Testis (tissue), 2 donors: Measurements from ENCODE around the gene TMEM181.
"Not testable (repeated sequence)": the region's sequence is repeated elsewhere in the genome, so short reads cannot be mapped to it uniquely, and the experiment has no call there.

Experiments
- CTCF ChIP-seq, 3 experiments: fragments of 450-650 bp in 2 of 3; fragments of 200-600 bp in 1 of 3; sonication (generic) in 1 of 3; IDR thresholded peaks; one replicate each; pipeline ENCODE4 v1.5.1; 2016 to 2019; ENCODE audit warnings: antibody characterized with exemption in 3 of 3, mild to moderate bottlenecking in 2 of 3, moderate library complexity in 1 of 3
- POLR2A ChIP-seq: fragments of 450-650 bp; IDR thresholded peaks from one replicate; pipeline ENCODE4 v1.6.1; 2017; ENCODE audit warnings: antibody characterized with exemption, mild to moderate bottlenecking, moderate library complexity

DNA sequence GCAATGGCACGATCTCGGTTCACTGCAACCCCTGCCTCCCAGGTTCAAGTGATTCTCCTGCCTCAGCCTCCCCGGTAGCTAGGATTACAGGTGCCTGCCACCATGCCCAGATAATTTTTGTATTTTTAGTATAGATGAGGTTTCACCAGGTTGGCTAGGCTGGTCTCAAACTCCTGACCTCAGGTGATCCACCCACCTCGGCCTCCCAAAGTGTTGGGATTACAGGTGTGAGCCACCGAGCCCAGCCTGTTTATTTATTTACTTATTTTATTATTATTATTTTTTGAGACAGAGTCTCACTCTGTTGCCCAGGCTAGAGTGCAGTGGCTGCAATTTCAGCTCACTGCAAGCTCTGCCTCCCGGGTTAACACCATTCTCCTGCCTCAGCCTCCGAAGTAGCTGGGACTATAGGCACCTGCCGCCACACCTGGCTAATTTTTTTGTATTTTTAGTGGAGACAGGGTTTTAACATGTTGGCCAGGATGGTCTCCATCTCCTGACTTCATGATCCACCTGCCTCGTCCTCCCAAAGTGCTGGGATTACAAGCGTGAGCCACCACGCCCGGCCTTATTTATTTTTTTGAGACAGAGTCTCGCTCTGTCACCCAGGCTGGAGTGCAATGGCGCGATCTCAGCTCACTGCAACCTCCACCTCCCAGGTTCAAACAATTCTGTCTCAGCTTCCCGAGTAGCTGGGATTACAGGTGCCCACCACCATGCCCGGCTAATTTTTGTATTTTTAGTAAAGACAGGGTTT, 92.3 kb downstream of the TMEM181 start:
- not testable (repeated sequence) for TF ChIP-seq POLR2A; CTCF (IDR thresholded peaks at IDR 0.05)
